ENCODE data around the gene PARP4.
"Not testable (repeated sequence)": the region's sequence is repeated elsewhere in the genome, so short reads cannot be mapped to it uniquely, and the experiment has no call there.

The PARP4 gene

DNA sequence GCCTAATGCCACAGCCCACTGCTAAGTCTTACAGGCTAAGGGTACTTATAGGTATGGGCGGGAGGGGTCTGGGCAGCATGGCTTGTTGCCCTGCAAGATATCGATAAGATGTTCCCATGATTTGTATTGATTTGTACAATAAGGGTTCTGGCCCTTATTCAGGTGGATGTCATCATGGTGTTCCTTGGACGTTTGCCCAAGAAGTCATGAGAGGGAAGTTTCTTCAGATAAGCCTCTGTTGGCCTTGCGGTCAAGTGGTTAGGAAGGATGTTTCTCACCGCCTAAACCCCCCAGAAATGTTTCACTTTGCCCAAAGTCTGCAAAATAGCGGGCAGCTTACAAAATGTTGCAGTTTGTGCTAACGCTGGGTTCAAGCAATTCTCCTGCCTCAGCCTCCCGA is 7.3 kb downstream of the PARP4 start:
- H3K27me3 ChIP-seq (ENCODE audit: control insufficient read depth, insufficient read depth, low read length): no peaks in the 10 kb centered on the region
- no peak overlapping the region for H3K27ac ChIP-seq (ENCODE audit: low read depth, low read length)

DNA sequence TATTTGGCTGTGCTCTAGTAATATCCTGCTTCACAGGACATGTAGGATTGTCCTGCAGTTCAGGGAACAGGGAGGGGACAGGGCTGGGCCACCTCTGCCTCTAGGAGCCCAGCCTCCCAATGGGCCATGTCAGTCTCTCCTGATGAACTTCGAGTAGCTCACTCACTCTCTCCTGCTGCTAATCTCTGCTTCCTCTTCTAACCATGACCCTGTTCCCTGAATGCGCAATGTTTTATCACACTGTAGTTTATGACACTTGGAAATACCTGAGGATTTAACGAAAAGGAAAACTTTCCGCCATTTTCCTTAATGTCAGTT is 9.2 kb downstream of the PARP4 start:
- Histone ChIP-seq H3K4me3 (ENCODE audit: low read depth, low read length) (no peak overlapping the region), H3K36me3 (ENCODE audit: control insufficient read depth, insufficient read depth, low read length) (peaks cover 13% of the 10 kb centered on the region)

More for the DNA sequence above, 7.3 kb downstream of the PARP4 start:
- Histone ChIP-seq H3K4me3 (ENCODE audit: low read depth, low read length) (no peak overlapping the region), H3K36me3 (ENCODE audit: control insufficient read depth, insufficient read depth, low read length) (peaks cover 9% of the 10 kb centered on the region), H3K9me3 (ENCODE audit: control insufficient read depth, insufficient read depth, low read length) (no peaks in the 10 kb centered on the region), H3K9ac (ENCODE audit: low read depth, low read length) (no peak overlapping the region), H3K4me1 (ENCODE audit: control insufficient read depth, insufficient read depth, low read length) (no peaks in the 10 kb centered on the region)

DNA sequence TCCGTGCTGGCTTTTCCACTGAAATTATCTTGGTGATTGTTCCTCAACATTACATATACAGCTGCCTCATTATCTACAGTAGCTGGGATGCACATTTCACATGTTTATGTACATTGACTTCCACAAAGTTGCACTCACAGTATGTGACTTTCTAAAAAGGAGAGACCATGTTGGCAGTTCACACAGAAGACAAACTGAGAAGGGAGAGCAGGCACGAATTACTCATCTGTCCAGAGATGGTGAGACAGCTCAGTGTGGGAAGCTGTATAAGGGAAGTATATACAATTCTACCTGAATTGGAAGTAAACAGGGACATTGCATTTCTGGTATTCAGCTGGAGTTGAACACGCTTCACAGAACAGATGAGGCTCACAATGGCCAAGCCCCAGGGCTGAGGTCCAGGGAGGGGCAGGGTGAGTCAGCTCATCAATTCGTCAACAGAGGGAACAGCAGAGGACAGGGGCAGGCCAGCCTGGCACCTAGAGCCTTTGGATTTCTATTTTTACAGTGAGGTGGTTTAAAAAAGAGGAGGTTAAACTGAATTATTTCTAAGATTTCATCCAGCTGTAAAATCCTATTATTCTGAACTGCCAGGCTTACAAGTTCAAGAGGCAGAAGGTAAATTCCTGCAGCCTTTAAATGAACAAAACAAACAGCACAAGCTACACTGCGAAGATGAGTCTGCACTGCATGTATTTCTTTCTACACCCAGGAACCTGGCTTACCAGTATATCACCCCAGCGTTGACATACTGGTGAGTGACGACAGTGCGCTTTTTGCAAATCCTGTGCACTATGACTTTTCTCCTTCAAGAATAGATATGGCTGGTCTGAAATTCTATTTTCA is 9.8 kb downstream of the PARP4 start:
- H3K9ac ChIP-seq (ENCODE audit: low read depth, low read length): no peak overlapping the region
- H3K27ac ChIP-seq (ENCODE audit: low read depth, low read length): no peak overlapping the region
- no peaks in the 10 kb centered on the region for H3K4me1 ChIP-seq (ENCODE audit: control insufficient read depth, insufficient read depth, low read length)
- H3K36me3 ChIP-seq (ENCODE audit: control insufficient read depth, insufficient read depth, low read length): peaks cover 19% of the 10 kb centered on the region
- H3K4me3 ChIP-seq (ENCODE audit: low read depth, low read length): no peak overlapping the region
- no peaks in the 10 kb centered on the region for H3K27me3 ChIP-seq (ENCODE audit: control insufficient read depth, insufficient read depth, low read length)
- no peaks in the 10 kb centered on the region for H3K9me3 ChIP-seq (ENCODE audit: control insufficient read depth, insufficient read depth, low read length)

More for the DNA sequence above, 9.2 kb downstream of the PARP4 start:
- Histone ChIP-seq H3K27ac (ENCODE audit: low read depth, low read length) (no peak overlapping the region), H3K9ac (ENCODE audit: low read depth, low read length) (no peak overlapping the region), H3K9me3 (ENCODE audit: control insufficient read depth, insufficient read depth, low read length) (no peaks in the 10 kb centered on the region), H3K27me3 (ENCODE audit: control insufficient read depth, insufficient read depth, low read length) (no peaks in the 10 kb centered on the region), H3K4me1 (ENCODE audit: control insufficient read depth, insufficient read depth, low read length) (no peaks in the 10 kb centered on the region)

DNA sequence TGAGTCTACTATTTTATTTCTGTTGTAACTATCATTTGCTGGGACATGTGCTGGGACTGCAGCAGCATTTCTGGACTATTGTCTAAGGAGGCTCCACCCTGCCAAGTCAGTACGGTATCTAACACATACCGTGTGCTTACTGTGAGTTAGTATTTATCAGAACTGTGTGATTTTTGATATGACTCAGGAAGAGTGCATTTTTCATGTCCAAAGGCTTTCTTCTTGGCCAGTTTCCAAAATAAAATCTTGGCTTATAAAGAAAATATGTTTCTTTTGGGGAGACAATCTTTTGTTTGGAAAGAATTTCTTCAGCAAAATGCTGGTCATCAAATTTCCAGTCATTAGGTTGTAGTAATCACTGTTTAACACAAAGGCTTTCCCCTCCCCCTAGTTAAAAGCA is 11.6 kb downstream of the PARP4 start:
- Histone ChIP-seq H3K4me3 (ENCODE audit: low read depth, low read length) (no peak overlapping the region), H3K27me3 (ENCODE audit: control insufficient read depth, insufficient read depth, low read length) (no peaks in the 10 kb centered on the region), H3K4me1 (ENCODE audit: control insufficient read depth, insufficient read depth, low read length) (no peaks in the 10 kb centered on the region), H3K9ac (ENCODE audit: low read depth, low read length) (no peak overlapping the region), H3K36me3 (ENCODE audit: control insufficient read depth, insufficient read depth, low read length) (peaks cover 29% of the 10 kb centered on the region), H3K27ac (ENCODE audit: low read depth, low read length) (no peak overlapping the region), H3K9me3 (ENCODE audit: control insufficient read depth, insufficient read depth, low read length) (no peaks in the 10 kb centered on the region)

DNA sequence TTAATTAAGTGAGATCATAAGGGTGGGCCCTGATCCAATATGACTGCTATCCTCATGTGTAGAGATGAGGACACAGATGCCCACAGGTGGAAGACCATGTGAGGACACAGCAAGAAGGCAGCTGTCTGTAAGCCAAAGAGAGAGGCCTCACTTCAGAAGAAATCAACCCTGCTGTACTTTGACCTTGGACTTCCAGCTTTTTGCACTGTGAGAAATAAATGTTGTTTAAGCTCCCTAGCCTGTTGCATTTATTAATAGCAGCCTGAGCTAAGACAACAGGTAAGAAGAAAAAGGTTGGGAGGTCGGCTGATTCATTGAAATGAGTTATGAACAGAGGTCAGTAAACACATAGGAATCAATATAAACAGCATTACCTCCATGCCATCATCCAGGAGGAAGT is 14.8 kb downstream of the PARP4 start:
- no peak overlapping the region for H3K9ac ChIP-seq (ENCODE audit: low read depth, low read length)
- peaks cover 56% of the 10 kb centered on the region for H3K36me3 ChIP-seq (ENCODE audit: control insufficient read depth, insufficient read depth, low read length)
- H3K4me1 ChIP-seq (ENCODE audit: control insufficient read depth, insufficient read depth, low read length): no peaks in the 10 kb centered on the region
- H3K27ac ChIP-seq (ENCODE audit: low read depth, low read length): no peak overlapping the region
- no peaks in the 10 kb centered on the region for H3K9me3 ChIP-seq (ENCODE audit: control insufficient read depth, insufficient read depth, low read length)
- H3K4me3 ChIP-seq (ENCODE audit: low read depth, low read length): no peak overlapping the region
- H3K27me3 ChIP-seq (ENCODE audit: control insufficient read depth, insufficient read depth, low read length): no peaks in the 10 kb centered on the region

DNA sequence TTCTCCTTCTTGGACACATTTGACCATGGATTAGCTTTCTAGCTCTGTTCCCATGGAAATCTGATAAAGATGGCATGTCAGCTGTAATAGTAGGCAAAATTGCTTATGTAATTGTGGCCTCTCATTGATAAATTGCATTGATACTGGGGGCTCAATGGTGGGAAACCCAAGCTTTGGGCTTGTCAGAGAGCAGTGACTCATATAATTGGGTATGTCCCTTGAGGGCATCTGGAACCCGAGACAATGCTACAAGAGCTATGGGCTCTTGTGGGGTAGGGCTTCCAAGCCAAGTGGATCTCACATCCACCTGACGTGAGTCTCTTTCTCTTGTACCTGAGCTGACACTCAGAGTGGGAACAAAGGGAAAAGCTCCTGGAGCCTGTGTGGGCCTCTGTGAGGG is 16.3 kb downstream of the PARP4 start:
- H3K9ac ChIP-seq (ENCODE audit: low read depth, low read length); H3K9me3 ChIP-seq (ENCODE audit: control insufficient read depth, insufficient read depth, low read length); H3K4me1 ChIP-seq (ENCODE audit: control insufficient read depth, insufficient read depth, low read length); H3K27ac ChIP-seq (ENCODE audit: low read depth, low read length); H3K27me3 ChIP-seq (ENCODE audit: control insufficient read depth, insufficient read depth, low read length); H3K4me3 ChIP-seq (ENCODE audit: low read depth, low read length): not testable (repeated sequence)
- peaks cover 68% of the 10 kb centered on the region for H3K36me3 ChIP-seq (ENCODE audit: control insufficient read depth, insufficient read depth, low read length)

DNA sequence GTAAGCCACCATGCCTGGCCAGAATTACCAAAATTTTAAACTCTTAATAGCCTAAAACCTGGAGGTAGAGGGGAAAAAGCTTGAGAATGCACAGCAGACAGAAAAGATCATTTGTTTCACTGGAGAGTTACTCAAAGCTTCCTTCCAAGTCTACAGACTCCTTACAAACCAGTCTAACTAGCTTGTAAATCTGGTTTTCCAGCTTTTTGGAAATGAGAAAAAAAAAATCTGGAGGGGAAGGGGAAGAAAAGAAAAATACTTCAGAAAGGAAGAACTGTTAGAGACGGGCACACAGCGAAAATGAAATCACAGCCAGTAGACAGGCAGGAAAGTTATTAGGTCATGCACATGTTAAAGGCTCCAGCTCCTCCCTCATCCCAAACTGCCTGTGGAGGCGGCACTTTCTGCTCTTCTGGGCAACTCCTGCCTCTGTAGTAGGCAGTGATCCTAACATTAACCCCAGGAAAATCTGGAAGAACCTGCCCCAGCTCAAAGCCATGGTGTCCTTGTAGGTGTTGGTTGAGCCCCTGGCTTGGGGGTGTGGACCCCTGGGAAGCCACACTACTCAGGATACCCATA is 17.3 kb downstream of the PARP4 start:
- peaks cover 68% of the 10 kb centered on the region for H3K36me3 ChIP-seq (ENCODE audit: control insufficient read depth, insufficient read depth, low read length)
- no peak overlapping the region for H3K9ac ChIP-seq (ENCODE audit: low read depth, low read length)
- H3K4me3 ChIP-seq (ENCODE audit: low read depth, low read length): no peak overlapping the region
- H3K4me1 ChIP-seq (ENCODE audit: control insufficient read depth, insufficient read depth, low read length): no peaks in the 10 kb centered on the region
- no peaks in the 10 kb centered on the region for H3K27me3 ChIP-seq (ENCODE audit: control insufficient read depth, insufficient read depth, low read length)
- H3K9me3 ChIP-seq (ENCODE audit: control insufficient read depth, insufficient read depth, low read length): no peaks in the 10 kb centered on the region
- no peak overlapping the region for H3K27ac ChIP-seq (ENCODE audit: low read depth, low read length)

DNA sequence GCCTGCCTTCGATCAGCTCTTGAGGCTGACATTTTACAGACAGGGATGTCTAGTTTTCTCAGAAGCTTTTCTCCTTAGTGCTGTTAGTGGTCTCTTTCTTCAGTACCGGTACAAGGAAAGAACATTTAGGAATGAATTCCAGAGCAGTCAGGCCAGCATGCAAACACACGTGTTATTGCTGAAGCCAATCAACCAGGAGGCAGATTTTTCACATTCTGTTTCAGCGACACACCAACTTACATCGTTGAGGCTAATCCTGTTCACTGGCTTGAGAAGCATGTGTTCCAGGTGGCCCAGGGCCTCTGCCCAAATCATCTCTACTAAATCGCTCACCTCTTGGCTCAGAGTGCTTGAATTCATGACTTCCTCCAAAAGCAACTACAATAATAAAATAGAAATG is 19.2 kb downstream of the PARP4 start:
- peaks cover 76% of the 10 kb centered on the region for H3K36me3 ChIP-seq (ENCODE audit: control insufficient read depth, insufficient read depth, low read length)
- H3K27me3 ChIP-seq (ENCODE audit: control insufficient read depth, insufficient read depth, low read length): no peaks in the 10 kb centered on the region
- H3K27ac ChIP-seq (ENCODE audit: low read depth, low read length): no peak overlapping the region
- H3K9me3 ChIP-seq (ENCODE audit: control insufficient read depth, insufficient read depth, low read length): no peaks in the 10 kb centered on the region
- no peak overlapping the region for H3K4me3 ChIP-seq (ENCODE audit: low read depth, low read length)
- no peak overlapping the region for H3K9ac ChIP-seq (ENCODE audit: low read depth, low read length)
- H3K4me1 ChIP-seq (ENCODE audit: control insufficient read depth, insufficient read depth, low read length): no peaks in the 10 kb centered on the region

DNA sequence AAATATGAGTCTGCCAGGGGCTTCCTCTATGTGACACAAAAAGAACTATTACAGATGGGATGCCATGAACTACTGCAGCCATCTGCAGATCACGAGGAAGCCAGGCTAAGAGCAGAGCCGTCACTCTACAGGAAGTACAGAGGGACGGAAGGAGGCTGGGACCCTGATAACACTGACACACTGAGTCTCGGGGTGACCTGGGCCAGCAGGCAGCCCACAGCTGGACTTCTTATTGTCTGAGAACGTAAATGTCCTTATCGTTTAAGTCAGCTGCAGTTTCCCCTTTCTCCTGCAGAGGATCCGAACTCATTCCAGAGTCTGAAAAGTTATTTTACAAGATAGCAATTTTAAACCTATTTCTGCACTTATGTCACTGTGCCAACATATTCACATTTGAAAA is 20.7 kb downstream of the PARP4 start:
- Histone ChIP-seq H3K36me3 (ENCODE audit: control insufficient read depth, insufficient read depth, low read length) (peaks cover 64% of the 10 kb centered on the region), H3K9me3 (ENCODE audit: control insufficient read depth, insufficient read depth, low read length) (no peaks in the 10 kb centered on the region)

DNA sequence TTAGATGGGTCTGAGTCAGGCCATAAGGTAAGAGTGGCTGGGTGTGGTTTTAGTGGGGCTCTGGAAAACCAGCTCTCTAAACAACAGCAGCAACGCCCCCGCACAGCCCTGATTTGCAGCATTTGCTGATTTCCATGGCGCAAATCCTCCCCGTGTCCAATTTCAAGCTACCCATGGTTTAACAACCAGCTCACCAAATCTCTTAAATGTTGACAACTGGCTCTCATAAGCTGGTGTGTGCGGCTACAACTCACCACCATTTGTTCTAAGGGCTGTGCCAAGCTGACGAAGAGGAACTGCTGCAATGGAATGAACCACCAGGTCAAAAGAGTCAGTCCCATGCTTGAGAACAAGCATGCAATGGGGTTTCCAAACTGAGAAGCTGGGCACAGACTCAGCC is 22.9 kb downstream of the PARP4 start:
- Histone ChIP-seq H3K27me3 (ENCODE audit: control insufficient read depth, insufficient read depth, low read length) (no peaks in the 10 kb centered on the region), H3K36me3 (ENCODE audit: control insufficient read depth, insufficient read depth, low read length) (peaks cover 68% of the 10 kb centered on the region), H3K9ac (ENCODE audit: low read depth, low read length) (no peak overlapping the region), H3K27ac (ENCODE audit: low read depth, low read length) (no peak overlapping the region), H3K4me3 (ENCODE audit: low read depth, low read length) (no peak overlapping the region), H3K4me1 (ENCODE audit: control insufficient read depth, insufficient read depth, low read length) (no peaks in the 10 kb centered on the region), H3K9me3 (ENCODE audit: control insufficient read depth, insufficient read depth, low read length) (no peaks in the 10 kb centered on the region)

More for the DNA sequence above, 20.7 kb downstream of the PARP4 start:
- H3K9ac ChIP-seq (ENCODE audit: low read depth, low read length): no peak overlapping the region
- no peaks in the 10 kb centered on the region for H3K27me3 ChIP-seq (ENCODE audit: control insufficient read depth, insufficient read depth, low read length)
- no peaks in the 10 kb centered on the region for H3K4me1 ChIP-seq (ENCODE audit: control insufficient read depth, insufficient read depth, low read length)
- H3K27ac ChIP-seq (ENCODE audit: low read depth, low read length): no peak overlapping the region
- no peak overlapping the region for H3K4me3 ChIP-seq (ENCODE audit: low read depth, low read length)

DNA sequence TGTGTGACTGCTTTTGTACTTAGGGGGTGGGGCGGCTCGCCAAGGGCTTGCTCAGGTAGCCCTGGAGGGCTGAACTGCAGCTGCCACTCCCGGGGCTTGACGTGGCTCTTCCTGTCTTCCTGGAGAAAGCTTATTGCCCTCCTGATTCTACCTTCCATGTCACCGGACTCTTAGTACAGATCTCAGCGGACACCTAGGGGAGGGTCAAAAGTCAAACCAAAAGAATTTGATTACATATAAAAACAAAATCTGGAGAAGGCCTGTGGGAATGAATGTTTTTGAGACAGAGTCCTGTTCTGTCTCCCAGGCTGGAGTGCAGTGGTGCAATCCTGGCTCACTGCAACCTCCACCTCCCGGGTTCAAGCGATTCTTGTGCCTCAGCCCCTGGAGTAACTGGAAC is 24.5 kb downstream of the PARP4 start:
- H3K27me3 ChIP-seq (ENCODE audit: control insufficient read depth, insufficient read depth, low read length); H3K4me3 ChIP-seq (ENCODE audit: low read depth, low read length); H3K27ac ChIP-seq (ENCODE audit: low read depth, low read length); H3K9ac ChIP-seq (ENCODE audit: low read depth, low read length); H3K9me3 ChIP-seq (ENCODE audit: control insufficient read depth, insufficient read depth, low read length); H3K4me1 ChIP-seq (ENCODE audit: control insufficient read depth, insufficient read depth, low read length): not testable (repeated sequence)
- H3K36me3 ChIP-seq (ENCODE audit: control insufficient read depth, insufficient read depth, low read length): peaks cover 61% of the 10 kb centered on the region

Measured in HUES48 (cell line).